Measurements from ENCODE around the gene ST8SIA5. TPM values are rescaled to one million over a fixed set of nuclear protein-coding genes. Genes with fewer than 3 reads are reported as not detected.

Gene ST8SIA5
- total RNA-seq, 1 donor from 2014 or later: 2.1 TPM

DNA sequence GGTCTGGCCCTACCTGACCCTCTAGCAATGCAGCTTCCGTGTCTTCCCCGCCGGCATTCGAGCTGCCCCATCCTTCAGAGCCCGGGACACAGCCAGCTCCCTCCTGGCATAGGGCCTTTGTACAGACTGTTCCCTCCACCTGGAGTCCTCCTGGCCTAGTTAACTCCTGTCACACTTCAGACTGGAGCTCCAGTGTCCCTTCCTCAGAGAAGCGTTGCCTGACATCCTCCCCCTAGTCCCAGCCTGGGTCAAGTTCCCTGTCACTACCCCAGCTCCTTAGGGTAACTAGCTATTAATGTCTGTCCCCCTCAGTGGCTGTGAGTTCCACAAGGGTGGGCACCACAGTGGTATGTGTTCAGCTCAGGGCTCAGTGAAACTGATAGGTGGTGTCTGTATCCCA, 54.4 kb downstream of the ST8SIA5 start:
- Histone ChIP-seq H3K4me1 (ENCODE audit: control insufficient read depth in 3 of 3, insufficient read depth in 3 of 3, low read length in 3 of 3) (peaks cover 18 to 30% (median 27%) of the 10 kb centered on the region in 3 donors), H3K9ac (ENCODE audit: low read depth in 1 of 3, low read length in 3 of 3) (peak overlapping the region; percentile 38 to 61 (median 50)), H3K27me3 (ENCODE audit: control insufficient read depth in 3 of 3, insufficient read depth in 3 of 3, low read length in 3 of 3) (no peaks in the 10 kb centered on the region), H3K36me3 (ENCODE audit: control insufficient read depth in 3 of 3, insufficient read depth in 3 of 3, low read length in 3 of 3) (no peaks in the 10 kb centered on the region), H3K4me3 (ENCODE audit: low read length in 3 of 3) (peak overlapping the region in 1 of 3 donors; percentile 6), H3K9me3 (ENCODE audit: control insufficient read depth in 3 of 3, low read length in 3 of 3) (no peaks in the 10 kb centered on the region), H3K27ac (ENCODE audit: low read depth, low read length) (no peak overlapping the region)

DNA sequence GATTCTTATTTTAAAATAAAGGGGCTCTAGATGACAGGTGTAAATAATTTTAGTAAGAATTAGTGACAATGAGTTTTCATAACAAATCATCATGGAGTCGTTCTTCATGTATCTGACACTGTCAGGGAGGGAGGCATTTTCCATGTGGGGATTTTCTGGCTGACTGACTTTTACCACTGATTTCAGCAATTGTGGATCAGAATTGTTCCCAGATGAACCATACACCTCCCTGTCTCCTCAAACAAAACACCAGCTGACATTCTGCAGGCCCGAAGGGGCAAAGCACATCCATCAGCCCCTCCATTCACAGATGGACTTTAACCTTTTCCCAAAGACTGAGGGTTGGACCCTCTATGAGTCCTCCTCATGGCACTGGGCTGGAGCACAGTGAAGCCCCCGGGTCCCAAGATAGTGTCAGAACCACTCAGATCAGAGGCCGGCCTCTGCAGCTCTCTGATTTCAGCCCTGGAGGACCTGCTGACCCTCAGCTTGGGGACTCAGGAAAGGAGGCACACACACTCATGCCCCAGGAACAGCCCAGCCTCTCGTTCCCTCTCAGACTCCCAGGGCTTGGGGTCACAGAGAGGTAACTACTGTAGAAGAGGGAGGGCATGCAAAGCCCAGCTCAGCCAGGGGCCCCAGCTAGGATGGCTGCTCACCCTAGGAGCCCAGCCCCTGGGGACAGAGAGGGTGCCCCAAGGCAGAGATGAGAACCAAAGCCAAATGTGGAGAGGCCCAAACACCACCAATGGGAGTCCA, 56.6 kb downstream of the ST8SIA5 start:
- no peaks in the 10 kb centered on the region for H3K36me3 ChIP-seq (ENCODE audit: control insufficient read depth in 3 of 3, insufficient read depth in 3 of 3, low read length in 3 of 3)
- no peak overlapping the region for H3K4me3 ChIP-seq (ENCODE audit: low read length in 3 of 3)
- no peaks in the 10 kb centered on the region for H3K9me3 ChIP-seq (ENCODE audit: control insufficient read depth in 3 of 3, low read length in 3 of 3)
- no peak overlapping the region for H3K27ac ChIP-seq (ENCODE audit: low read depth, low read length)
- peaks cover 15 to 23% (median 17%) of the 10 kb centered on the region in 3 donors for H3K4me1 ChIP-seq (ENCODE audit: control insufficient read depth in 3 of 3, insufficient read depth in 3 of 3, low read length in 3 of 3)
- H3K9ac ChIP-seq (ENCODE audit: low read depth in 1 of 3, low read length in 3 of 3): no peak overlapping the region
- H3K27me3 ChIP-seq (ENCODE audit: control insufficient read depth in 3 of 3, insufficient read depth in 3 of 3, low read length in 3 of 3): no peaks in the 10 kb centered on the region

DNA sequence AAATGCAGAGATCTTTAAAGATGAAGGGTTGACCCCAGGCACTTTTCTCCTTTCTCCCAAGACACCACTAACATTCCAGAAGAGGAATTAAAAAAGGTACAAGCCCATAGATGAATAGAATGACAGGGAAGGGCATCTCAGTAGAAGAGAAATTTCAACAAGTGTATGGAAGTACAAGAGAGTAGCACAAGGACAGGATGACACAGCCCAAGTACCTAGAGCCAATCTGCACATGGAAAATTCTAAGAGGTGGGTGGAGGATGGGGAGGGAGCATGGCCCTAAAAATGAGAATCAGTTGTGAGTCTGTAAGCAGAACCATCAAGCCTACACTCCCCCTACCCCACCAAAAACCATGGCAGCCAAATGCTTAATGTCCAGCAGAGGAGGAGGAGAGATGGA, 60.2 kb downstream of the ST8SIA5 start:
- Histone ChIP-seq H3K9me3 (ENCODE audit: control insufficient read depth in 3 of 3, low read length in 3 of 3) (no peaks in the 10 kb centered on the region), H3K4me1 (ENCODE audit: control insufficient read depth in 3 of 3, insufficient read depth in 3 of 3, low read length in 3 of 3) (peaks cover 9 to 16% (median 12%) of the 10 kb centered on the region in 3 donors), H3K27me3 (ENCODE audit: control insufficient read depth in 3 of 3, insufficient read depth in 3 of 3, low read length in 3 of 3) (no peaks in the 10 kb centered on the region), H3K36me3 (ENCODE audit: control insufficient read depth in 3 of 3, insufficient read depth in 3 of 3, low read length in 3 of 3) (peaks cover 0 to 1% (median 0%) of the 10 kb centered on the region in 3 donors), H3K9ac (ENCODE audit: low read depth in 1 of 3, low read length in 3 of 3) (no peak overlapping the region), H3K4me3 (ENCODE audit: low read length in 3 of 3) (no peak overlapping the region), H3K27ac (ENCODE audit: low read depth, low read length) (no peak overlapping the region)

DNA sequence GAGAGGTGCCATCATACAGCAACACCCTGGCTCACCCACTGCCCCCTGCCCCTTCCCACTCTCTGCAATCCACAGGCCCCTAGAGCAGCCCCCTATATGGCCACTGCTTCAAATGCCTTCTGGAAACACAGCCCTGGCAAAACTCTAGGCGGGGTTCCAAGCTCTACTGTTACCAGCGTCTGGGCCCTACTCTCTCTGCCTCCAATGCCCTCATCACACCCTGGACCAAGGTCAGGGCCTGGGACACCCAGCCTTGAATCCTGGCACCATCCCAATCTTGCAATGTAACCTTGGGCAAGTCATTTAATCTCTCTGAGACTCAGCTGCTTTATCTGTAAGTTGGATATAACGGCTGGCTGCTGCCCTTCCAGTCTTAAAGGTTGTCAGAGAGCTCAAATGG, 60.6 kb downstream of the ST8SIA5 start:
- no peak overlapping the region for H3K27ac ChIP-seq (ENCODE audit: low read depth, low read length)
- H3K36me3 ChIP-seq (ENCODE audit: control insufficient read depth in 3 of 3, insufficient read depth in 3 of 3, low read length in 3 of 3): peaks cover 0 to 2% (median 0%) of the 10 kb centered on the region in 3 donors

DNA sequence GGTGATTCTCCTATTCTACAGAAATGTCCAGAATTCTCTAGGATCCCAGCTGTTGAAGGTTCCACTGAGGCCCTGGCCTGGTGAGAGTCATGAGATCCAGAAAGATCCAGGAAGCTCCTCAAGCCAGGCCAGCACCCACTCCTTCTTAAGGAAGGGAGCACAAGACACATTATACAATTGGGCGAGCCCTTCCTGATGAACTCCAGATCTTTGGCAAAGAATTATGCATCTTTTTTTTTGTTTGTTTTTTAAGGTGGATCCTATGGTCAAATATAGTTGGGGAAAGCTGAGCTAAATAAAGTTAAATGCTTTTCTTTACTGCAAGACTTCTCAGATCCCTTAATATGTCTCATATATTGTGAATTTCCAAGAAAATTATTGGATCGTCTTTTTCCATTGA, 62.9 kb downstream of the ST8SIA5 start:
- Histone ChIP-seq H3K27ac (ENCODE audit: low read depth, low read length) (no peak overlapping the region), H3K9ac (ENCODE audit: low read depth in 1 of 3, low read length in 3 of 3) (no peak overlapping the region), H3K4me1 (ENCODE audit: control insufficient read depth in 3 of 3, insufficient read depth in 3 of 3, low read length in 3 of 3) (peaks cover 15 to 22% (median 20%) of the 10 kb centered on the region in 3 donors), H3K36me3 (ENCODE audit: control insufficient read depth in 3 of 3, insufficient read depth in 3 of 3, low read length in 3 of 3) (peaks cover 0 to 2% (median 0%) of the 10 kb centered on the region in 3 donors), H3K27me3 (ENCODE audit: control insufficient read depth in 3 of 3, insufficient read depth in 3 of 3, low read length in 3 of 3) (no peaks in the 10 kb centered on the region), H3K4me3 (ENCODE audit: low read length in 3 of 3) (no peak overlapping the region), H3K9me3 (ENCODE audit: control insufficient read depth in 3 of 3, low read length in 3 of 3) (no peaks in the 10 kb centered on the region)

More for the DNA sequence above, 60.6 kb downstream of the ST8SIA5 start:
- Histone ChIP-seq H3K4me1 (ENCODE audit: control insufficient read depth in 3 of 3, insufficient read depth in 3 of 3, low read length in 3 of 3) (peaks cover 9 to 16% (median 12%) of the 10 kb centered on the region in 3 donors), H3K9me3 (ENCODE audit: control insufficient read depth in 3 of 3, low read length in 3 of 3) (no peaks in the 10 kb centered on the region), H3K4me3 (ENCODE audit: low read length in 3 of 3) (no peak overlapping the region), H3K27me3 (ENCODE audit: control insufficient read depth in 3 of 3, insufficient read depth in 3 of 3, low read length in 3 of 3) (no peaks in the 10 kb centered on the region), H3K9ac (ENCODE audit: low read depth in 1 of 3, low read length in 3 of 3) (peak overlapping the region in 1 of 3 donors; percentile 35)

DNA sequence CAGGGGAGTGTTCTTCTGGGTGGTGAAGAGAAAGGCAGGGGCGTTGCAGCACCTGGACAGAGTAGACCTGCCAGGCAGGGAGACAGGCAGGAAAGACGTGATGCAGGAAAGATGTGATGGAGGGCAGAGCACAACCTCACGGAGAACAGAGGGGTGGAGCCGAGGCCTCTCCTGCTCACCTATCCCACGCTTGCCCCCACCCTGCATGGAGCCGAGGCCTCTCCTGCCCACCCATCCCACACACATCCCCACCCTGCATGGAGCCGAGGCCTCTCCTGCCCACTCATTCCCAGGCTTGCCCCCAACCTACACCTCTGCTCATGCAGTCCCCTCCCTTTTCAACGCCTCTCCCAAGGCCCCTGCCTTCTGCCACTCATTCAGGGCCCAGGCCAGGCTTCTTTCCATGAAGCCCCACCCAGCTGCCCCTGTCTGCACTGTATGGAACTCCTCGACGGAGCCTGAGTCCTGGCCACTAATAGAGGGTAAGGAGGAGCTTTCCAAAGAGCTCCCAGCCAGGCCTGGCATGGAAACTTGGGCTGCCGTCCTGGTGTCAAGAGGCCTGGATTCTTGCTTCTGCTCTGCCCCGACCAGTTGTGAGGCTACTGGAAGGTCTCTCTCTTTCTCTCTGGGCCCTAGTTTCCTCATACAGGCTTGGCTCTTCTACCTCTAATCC, 67.9 kb downstream of the ST8SIA5 start:
- no peak overlapping the region for H3K4me3 ChIP-seq (ENCODE audit: low read length in 3 of 3)
- no peak overlapping the region for H3K27ac ChIP-seq (ENCODE audit: low read depth, low read length)
- H3K9ac ChIP-seq (ENCODE audit: low read depth in 1 of 3, low read length in 3 of 3): no peak overlapping the region
- no peaks in the 10 kb centered on the region for H3K9me3 ChIP-seq (ENCODE audit: control insufficient read depth in 3 of 3, low read length in 3 of 3)
- peaks cover 0 to 2% (median 0%) of the 10 kb centered on the region in 3 donors for H3K36me3 ChIP-seq (ENCODE audit: control insufficient read depth in 3 of 3, insufficient read depth in 3 of 3, low read length in 3 of 3)
- H3K27me3 ChIP-seq (ENCODE audit: control insufficient read depth in 3 of 3, insufficient read depth in 3 of 3, low read length in 3 of 3): no peaks in the 10 kb centered on the region
- peaks cover 6 to 10% (median 10%) of the 10 kb centered on the region in 3 donors for H3K4me1 ChIP-seq (ENCODE audit: control insufficient read depth in 3 of 3, insufficient read depth in 3 of 3, low read length in 3 of 3)

DNA sequence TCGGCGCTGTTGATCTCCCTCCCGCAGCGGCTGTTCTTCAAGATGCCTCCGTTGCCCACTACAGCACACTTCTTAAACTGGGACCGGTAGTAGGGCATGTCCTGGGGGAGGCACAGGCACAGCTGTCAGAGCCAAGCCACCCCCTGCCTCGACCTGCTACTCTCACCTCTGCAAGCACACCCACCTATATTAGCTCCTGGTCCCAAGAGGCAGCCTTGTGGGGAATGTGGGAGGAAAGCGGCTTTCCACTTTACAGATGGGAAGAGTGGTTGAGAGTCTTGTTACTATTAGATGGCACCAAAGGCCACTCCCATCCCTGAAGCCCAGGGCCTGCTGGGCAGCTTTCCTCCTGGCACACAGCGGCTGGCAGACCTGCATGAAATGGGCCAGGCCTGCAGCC, 70.7 kb downstream of the ST8SIA5 start:
- H3K27ac ChIP-seq (ENCODE audit: low read depth, low read length): no peak overlapping the region
- H3K36me3 ChIP-seq (ENCODE audit: control insufficient read depth in 3 of 3, insufficient read depth in 3 of 3, low read length in 3 of 3): no peaks in the 10 kb centered on the region
- no peaks in the 10 kb centered on the region for H3K27me3 ChIP-seq (ENCODE audit: control insufficient read depth in 3 of 3, insufficient read depth in 3 of 3, low read length in 3 of 3)
- peaks cover 6 to 9% (median 8%) of the 10 kb centered on the region in 3 donors for H3K4me1 ChIP-seq (ENCODE audit: control insufficient read depth in 3 of 3, insufficient read depth in 3 of 3, low read length in 3 of 3)
- no peaks in the 10 kb centered on the region for H3K9me3 ChIP-seq (ENCODE audit: control insufficient read depth in 3 of 3, low read length in 3 of 3)
- no peak overlapping the region for H3K9ac ChIP-seq (ENCODE audit: low read depth in 1 of 3, low read length in 3 of 3)
- H3K4me3 ChIP-seq (ENCODE audit: low read length in 3 of 3): no peak overlapping the region

DNA sequence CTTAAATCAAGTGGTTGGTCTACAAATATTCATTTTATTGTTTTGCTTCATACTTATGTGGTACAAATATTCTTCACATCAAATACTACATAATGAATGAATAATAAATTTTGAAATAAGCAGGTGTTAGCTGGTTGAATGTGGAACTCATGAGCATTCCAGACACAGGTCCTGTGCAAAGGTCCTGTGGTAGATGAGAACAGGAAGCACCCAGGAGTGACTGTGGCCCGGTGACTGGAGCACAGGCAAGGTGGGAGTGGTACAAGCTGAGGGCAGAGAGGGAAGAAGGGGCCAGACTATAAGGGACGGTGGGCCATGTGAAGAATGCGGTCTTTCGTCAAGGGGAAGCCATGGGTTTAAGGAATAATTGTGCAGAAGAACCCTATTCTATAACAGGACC, 73.6 kb downstream of the ST8SIA5 start:
- Histone ChIP-seq H3K9me3 (ENCODE audit: control insufficient read depth in 3 of 3, low read length in 3 of 3) (no peaks in the 10 kb centered on the region), H3K36me3 (ENCODE audit: control insufficient read depth in 3 of 3, insufficient read depth in 3 of 3, low read length in 3 of 3) (peaks cover 0 to 3% (median 0%) of the 10 kb centered on the region in 3 donors), H3K27ac (ENCODE audit: low read depth, low read length) (no peak overlapping the region), H3K9ac (ENCODE audit: low read depth in 1 of 3, low read length in 3 of 3) (no peak overlapping the region), H3K27me3 (ENCODE audit: control insufficient read depth in 3 of 3, insufficient read depth in 3 of 3, low read length in 3 of 3) (no peaks in the 10 kb centered on the region), H3K4me3 (ENCODE audit: low read length in 3 of 3) (no peak overlapping the region), H3K4me1 (ENCODE audit: control insufficient read depth in 3 of 3, insufficient read depth in 3 of 3, low read length in 3 of 3) (peaks cover 0 to 19% (median 3%) of the 10 kb centered on the region in 3 donors)

DNA sequence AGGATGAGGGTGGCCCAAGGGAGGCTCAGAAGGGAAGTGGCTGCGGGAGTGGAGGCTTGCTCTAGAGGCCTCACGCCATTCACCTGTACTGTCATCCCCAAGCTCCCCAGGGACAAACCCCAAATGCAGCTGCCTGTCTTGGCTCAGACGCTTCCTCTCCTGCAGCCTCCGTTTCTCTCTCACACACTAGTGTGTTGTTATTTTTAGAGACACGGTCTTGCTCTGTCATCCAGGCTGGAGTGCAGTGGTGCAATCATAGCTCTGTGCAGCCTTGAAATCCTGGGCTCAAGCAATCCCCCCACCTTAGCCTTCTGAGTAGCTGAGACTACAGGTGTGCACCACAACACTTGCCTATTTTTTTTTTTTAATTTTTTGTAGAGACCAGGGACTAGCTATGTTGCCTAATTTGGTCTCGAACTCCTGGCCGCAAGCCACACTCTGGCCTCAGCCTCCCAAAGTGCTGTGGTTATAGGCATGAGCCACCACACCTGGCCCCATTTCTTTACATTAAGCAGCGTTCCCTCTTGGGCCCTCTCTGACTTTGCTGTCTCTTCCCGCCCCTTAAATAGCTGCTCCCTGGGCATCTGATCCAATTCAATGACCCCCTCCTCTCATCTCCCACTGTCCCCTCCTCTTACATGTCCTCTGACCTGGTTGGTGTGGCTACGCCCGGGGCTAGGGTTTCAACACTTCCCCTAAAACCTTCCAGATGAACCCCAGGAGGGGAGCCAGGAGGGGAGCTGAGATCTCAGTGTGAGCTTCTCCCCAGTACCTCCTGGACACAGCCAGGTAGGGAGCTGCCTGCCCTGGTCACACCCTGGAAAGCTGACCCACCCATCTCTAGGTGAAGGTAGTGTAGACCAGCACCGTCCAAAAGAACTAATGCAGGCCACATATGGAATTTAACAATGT, 75.8 kb downstream of the ST8SIA5 start:
- Histone ChIP-seq H3K36me3 (ENCODE audit: control insufficient read depth in 3 of 3, insufficient read depth in 3 of 3, low read length in 3 of 3) (peaks cover 0 to 3% (median 0%) of the 10 kb centered on the region in 3 donors), H3K9ac (ENCODE audit: low read depth in 1 of 3, low read length in 3 of 3) (no peak overlapping the region), H3K4me3 (ENCODE audit: low read length in 3 of 3) (no peak overlapping the region), H3K27me3 (ENCODE audit: control insufficient read depth in 3 of 3, insufficient read depth in 3 of 3, low read length in 3 of 3) (no peaks in the 10 kb centered on the region), H3K4me1 (ENCODE audit: control insufficient read depth in 3 of 3, insufficient read depth in 3 of 3, low read length in 3 of 3) (peaks cover 0 to 29% (median 3%) of the 10 kb centered on the region in 3 donors), H3K27ac (ENCODE audit: low read depth, low read length) (no peak overlapping the region), H3K9me3 (ENCODE audit: control insufficient read depth in 3 of 3, low read length in 3 of 3) (no peaks in the 10 kb centered on the region)

Measured in skeletal muscle tissue (tissue), 4 donors.